ENCODE results near the gene KRT3. TPM values are rescaled to one million over a fixed set of nuclear protein-coding genes. Genes with fewer than 3 reads are reported as not detected.
A peak's percentile ranks its signal among the peaks of the same experiment; 100 is the strongest.

The KRT3 gene
- total RNA-seq, 6 experiments from 2014 or later, result not detected

DNA sequence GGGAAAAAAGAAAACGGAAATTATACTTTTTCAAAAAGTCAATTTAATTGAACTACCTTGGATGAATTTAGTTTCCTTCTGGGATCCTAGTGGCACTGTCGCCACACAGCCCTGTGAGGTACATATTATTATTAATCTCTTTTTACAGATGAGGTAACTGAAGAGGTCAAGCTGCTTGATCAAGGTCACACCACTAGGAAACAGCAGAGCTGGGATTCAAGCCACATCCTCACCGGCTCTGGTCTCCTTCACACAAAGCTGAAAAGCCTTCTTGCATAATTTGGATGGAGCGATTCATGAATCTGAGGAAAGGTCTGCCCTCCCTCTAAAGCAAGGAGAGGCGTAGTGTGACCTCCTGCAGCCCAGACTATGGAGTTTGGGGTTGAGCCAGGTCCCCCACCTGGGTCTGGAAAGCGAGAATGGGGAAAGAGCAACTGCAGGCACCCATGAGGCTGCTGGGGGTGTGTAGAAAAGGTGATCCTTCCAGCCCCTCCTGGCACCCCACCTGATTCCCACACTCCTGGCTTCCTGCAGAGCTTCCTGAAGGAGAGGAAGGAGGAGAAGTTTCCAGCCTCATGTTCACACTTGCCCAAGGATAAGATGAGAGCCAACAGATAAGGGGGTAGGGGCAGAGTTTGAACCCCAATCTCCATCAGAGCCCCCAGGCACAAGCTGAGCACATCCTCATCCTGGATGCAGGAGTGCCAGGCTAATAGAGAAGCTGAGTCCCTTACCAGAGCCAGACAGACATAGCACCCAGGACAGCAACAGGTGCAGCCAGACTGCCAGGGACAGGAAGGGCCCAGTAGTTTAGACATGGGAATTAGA, 42.1 kb upstream of the KRT3 start:
- Histone ChIP-seq H3K4me1 (no peaks in the 10 kb centered on the region), H3K27ac (no peak overlapping the region), H3K36me3 (no peaks in the 10 kb centered on the region), H3K27me3 (no peaks in the 10 kb centered on the region), H3K4me3 (no peak overlapping the region), H3K9me3 (no peaks in the 10 kb centered on the region)
- ATAC-seq (no peak), DNase-seq (no peak)
- intact Hi-C loops (cut with DNase I), result no loop called here
- 64% methylated on average over 3 of the region's 6 CpGs for whole genome bisulfite sequencing (ENCODE audit: insufficient coverage, low coverage, low lambda C conversion rate, missing lambda C conversion rate)
- TF ChIP-seq, protein P1, sequence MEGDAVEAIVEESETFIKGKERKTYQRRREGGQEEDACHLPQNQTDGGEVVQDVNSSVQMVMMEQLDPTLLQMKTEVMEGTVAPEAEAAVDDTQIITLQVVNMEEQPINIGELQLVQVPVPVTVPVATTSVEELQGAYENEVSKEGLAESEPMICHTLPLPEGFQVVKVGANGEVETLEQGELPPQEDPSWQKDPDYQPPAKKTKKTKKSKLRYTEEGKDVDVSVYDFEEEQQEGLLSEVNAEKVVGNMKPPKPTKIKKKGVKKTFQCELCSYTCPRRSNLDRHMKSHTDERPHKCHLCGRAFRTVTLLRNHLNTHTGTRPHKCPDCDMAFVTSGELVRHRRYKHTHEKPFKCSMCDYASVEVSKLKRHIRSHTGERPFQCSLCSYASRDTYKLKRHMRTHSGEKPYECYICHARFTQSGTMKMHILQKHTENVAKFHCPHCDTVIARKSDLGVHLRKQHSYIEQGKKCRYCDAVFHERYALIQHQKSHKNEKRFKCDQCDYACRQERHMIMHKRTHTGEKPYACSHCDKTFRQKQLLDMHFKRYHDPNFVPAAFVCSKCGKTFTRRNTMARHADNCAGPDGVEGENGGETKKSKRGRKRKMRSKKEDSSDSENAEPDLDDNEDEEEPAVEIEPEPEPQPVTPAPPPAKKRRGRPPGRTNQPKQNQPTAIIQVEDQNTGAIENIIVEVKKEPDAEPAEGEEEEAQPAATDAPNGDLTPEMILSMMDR (IDR thresholded peaks at IDR 0.05), result no peak
- no peak for TF ChIP-seq POLR2A (IDR thresholded peaks at IDR 0.05)

DNA sequence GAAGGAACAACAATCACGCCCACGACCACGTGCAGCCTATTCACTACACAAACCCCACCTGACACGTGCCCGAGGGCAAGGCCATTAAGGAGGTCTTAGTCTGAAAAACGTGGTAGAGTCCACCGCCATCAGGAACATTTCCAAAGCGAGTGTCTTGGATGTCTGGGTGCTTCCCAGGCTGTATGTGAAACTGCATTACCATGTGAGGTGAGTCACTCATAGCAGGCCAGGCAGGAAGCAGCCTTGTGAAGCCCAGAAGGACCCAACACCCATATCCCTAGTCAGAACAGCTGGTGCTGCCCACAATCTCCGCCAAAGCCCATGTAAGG, 41.5 kb upstream of the KRT3 start:
- ATAC-seq, result no peak
- intact Hi-C loops (cut with DNase I), result no loop called here
- 47% methylated on average over 7 of the region's 9 CpGs for WGBS (ENCODE audit: insufficient coverage, low coverage, low lambda C conversion rate, missing lambda C conversion rate)
- Histone ChIP-seq H3K4me3 (no peak overlapping the region), H3K4me1 (no peaks in the 10 kb centered on the region), H3K27ac (no peak overlapping the region), H3K36me3 (no peaks in the 10 kb centered on the region), H3K27me3 (no peaks in the 10 kb centered on the region), H3K9me3 (no peaks in the 10 kb centered on the region)
- TF ChIP-seq, protein P1 (IDR thresholded peaks at IDR 0.05), result no peak
- no peak for TF ChIP-seq POLR2A (IDR thresholded peaks at IDR 0.05)
- no peak for DNase-seq

DNA sequence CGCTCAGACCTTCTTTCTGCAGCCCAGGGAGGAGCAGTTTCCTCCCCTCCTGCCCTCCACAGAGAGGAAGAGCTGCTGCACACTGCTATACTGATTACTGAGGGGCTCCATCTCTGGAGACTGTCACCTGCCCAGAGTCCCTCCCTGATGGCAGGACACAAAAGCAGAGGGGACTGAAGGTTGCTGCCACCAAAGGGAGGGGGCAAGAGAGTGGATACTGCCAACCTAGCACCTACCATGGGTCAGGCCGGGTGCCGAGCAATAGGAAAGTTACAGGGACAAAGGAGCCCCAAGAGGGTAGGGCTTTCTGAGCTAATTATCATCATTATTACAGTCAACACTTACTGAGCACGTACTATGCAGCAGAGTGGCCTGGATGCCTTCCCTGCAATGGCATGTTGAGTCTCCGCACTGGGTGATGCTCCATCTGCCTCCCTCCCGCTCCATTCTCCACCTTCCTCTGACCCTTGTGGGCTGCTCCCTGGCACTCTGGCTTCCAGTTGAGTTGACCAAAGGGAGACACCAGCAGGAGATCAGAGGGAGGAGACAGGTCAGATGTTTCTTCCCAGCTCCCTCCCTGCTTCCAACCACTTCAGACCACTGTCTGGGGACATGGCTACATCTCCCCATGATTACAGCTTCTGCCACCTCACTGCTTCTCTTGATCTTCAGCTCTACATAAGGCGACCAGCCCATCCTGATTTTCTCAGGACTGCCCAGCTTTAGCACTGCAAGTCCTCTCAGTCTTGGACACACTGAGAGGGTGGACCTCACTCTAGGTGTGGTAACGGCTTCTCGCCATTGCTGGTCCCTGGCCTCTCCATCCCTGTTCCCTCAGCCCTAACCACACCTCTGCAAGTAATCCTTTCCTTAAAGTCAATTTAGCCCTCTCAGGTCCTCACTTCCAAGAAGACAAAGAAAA, 40.8 kb upstream of the KRT3 start:
- Histone ChIP-seq H3K9me3 (no peaks in the 10 kb centered on the region), H3K4me1 (no peaks in the 10 kb centered on the region), H3K4me3 (no peak overlapping the region), H3K27ac (no peak overlapping the region), H3K27me3 (no peaks in the 10 kb centered on the region), H3K36me3 (no peaks in the 10 kb centered on the region)
- ATAC-seq (peak in 1 of 4 donors; percentile 8), DNase-seq (no peak)
- intact Hi-C loops (cut with DNase I), result no loop called here
- no peak for TF ChIP-seq POLR2A (IDR thresholded peaks at IDR 0.05)
- TF ChIP-seq, protein P1 (IDR thresholded peaks at IDR 0.05), result no peak
- 65% methylated on average over 4 of the region's 9 CpGs for WGBS (ENCODE audit: insufficient coverage, low coverage, low lambda C conversion rate, missing lambda C conversion rate)

- Histone ChIP-seq H3K27ac (no peak overlapping the region), H3K27me3 (no peaks in the 10 kb centered on the region)
These were observed 40.1 kb upstream of the KRT3 start for GRCh38 chr12:52836042-52836466.

More at GRCh38 chr12:52836042-52836466, 40.1 kb upstream of the KRT3 start:
- H3K4me1 ChIP-seq, result no peaks in the 10 kb centered on the region
- ATAC-seq (no peak), DNase-seq (no peak)
- 56% methylated on average over 3 of the region's 7 CpGs for WGBS (ENCODE audit: insufficient coverage, low coverage, low lambda C conversion rate, missing lambda C conversion rate)
- intact Hi-C loops (cut with DNase I), result no loop called here
- H3K36me3 ChIP-seq, result no peaks in the 10 kb centered on the region
- H3K9me3 ChIP-seq, result no peaks in the 10 kb centered on the region
- no peak for TF ChIP-seq POLR2A (IDR thresholded peaks at IDR 0.05)
- TF ChIP-seq, protein P1 (IDR thresholded peaks at IDR 0.05), result no peak
- H3K4me3 ChIP-seq, result no peak overlapping the region
